ACC112 (cell line): ENCODE measurements around the gene CARS1.

Source experiments
- H2AFZ ChIP-seq: fragments of 200-600 bp; sonication (generic); one replicate; pipeline ENCODE4 v1.6.0; 2017; ENCODE audit warnings: antibody characterized with exemption, low read length; ENCODE audit not compliant: unreplicated experiment
- H3K27ac ChIP-seq: fragments of 200-600 bp; sonication (generic); 2 replicates; pipeline ENCODE4 v1.5.1; 2014; ENCODE audit warnings: low read depth, mild to moderate bottlenecking, antibody characterized with exemption, low read length, moderate library complexity
- H3K27me3 ChIP-seq: fragments of 200-600 bp; sonication (generic); 2 replicates; pipeline ENCODE4 v1.6.1; 2014; ENCODE audit warnings: mild to moderate bottlenecking, antibody characterized with exemption, low read length, moderate library complexity, mixed read lengths; ENCODE audit not compliant: insufficient read depth
- H3K36me3 ChIP-seq: fragments of 200-600 bp; sonication (generic); 2 replicates; pipeline ENCODE4 v1.6.1; 2016; ENCODE audit warnings: mild to moderate bottlenecking, antibody characterized with exemption, low read length, moderate library complexity, mixed read lengths; ENCODE audit not compliant: insufficient read depth
- H3K4me1 ChIP-seq: fragments of 200-600 bp; sonication (generic); one replicate; pipeline ENCODE4 v1.6.1; 2016; ENCODE audit warnings: low read length, mixed read lengths; ENCODE audit not compliant: insufficient read depth, unreplicated experiment, control insufficient read depth
- H3K4me3 ChIP-seq: fragments of 200-600 bp; sonication (generic); 2 replicates; pipeline ENCODE4 v1.5.1; 2014; ENCODE audit warnings: mild to moderate bottlenecking, low read depth, low read length
- H3K79me2 ChIP-seq: fragments of 200-600 bp; sonication (generic); one replicate; pipeline ENCODE4 v1.6.0; 2016; ENCODE audit warnings: low read length; ENCODE audit not compliant: control insufficient read depth, unreplicated experiment, insufficient read depth

Gene CARS1

GRCh38 chr11:2964782-2965181 is 92.4 kb downstream of the CARS1 start:
- H3K27me3 ChIP-seq = no peaks in the 10 kb centered on the region
- H3K4me1 ChIP-seq = no peaks in the 10 kb centered on the region
- H3K36me3 ChIP-seq = peaks cover 58% of the 10 kb centered on the region
- peaks cover 57% of the 10 kb centered on the region for H3K79me2 ChIP-seq
- no peak overlapping the region for H3K27ac ChIP-seq
- H3K4me3 ChIP-seq = no peak overlapping the region
- H2AFZ ChIP-seq = no peak overlapping the region

- Histone ChIP-seq H3K36me3 (peaks cover 61% of the 10 kb centered on the region; the same call in 1 of the 2 replicates), H3K27me3 (no peaks in the 10 kb centered on the region), H3K27ac (no peak overlapping the region), H2AFZ (no peak overlapping the region), H3K4me3 (no peak overlapping the region), H3K79me2 (peaks cover 63% of the 10 kb centered on the region), H3K4me1 (no peaks in the 10 kb centered on the region)
Measured at GRCh38 chr11:2963761-2964160, 93.5 kb downstream of the CARS1 start.

- no peaks in the 10 kb centered on the region for H3K27me3 ChIP-seq
- no peak overlapping the region for H3K27ac ChIP-seq
- peaks cover 64% of the 10 kb centered on the region for H3K79me2 ChIP-seq
- no peak overlapping the region for H3K4me3 ChIP-seq
- peaks cover 66% of the 10 kb centered on the region; the same call in 1 of the 2 replicates for H3K36me3 ChIP-seq
- no peaks in the 10 kb centered on the region for H3K4me1 ChIP-seq
- no peak overlapping the region for H2AFZ ChIP-seq
Measured at GRCh38 chr11:2963112-2963754, 94.0 kb downstream of the CARS1 start.

GRCh38 chr11:2961080-2961479 is 96.1 kb downstream of the CARS1 start:
- peaks cover 47% of the 10 kb centered on the region for H3K79me2 ChIP-seq
- no peak overlapping the region for H3K4me3 ChIP-seq
- H3K4me1 ChIP-seq = no peaks in the 10 kb centered on the region
- peaks cover 70% of the 10 kb centered on the region; the same call in 1 of the 2 replicates for H3K36me3 ChIP-seq
- H3K27me3 ChIP-seq = no peaks in the 10 kb centered on the region
- no peak overlapping the region for H3K27ac ChIP-seq
- H2AFZ ChIP-seq = no peak overlapping the region

GRCh38 chr11:2960139-2960538 is 97.1 kb downstream of the CARS1 start:
- Histone ChIP-seq H3K27me3 (no peaks in the 10 kb centered on the region), H3K4me3 (no peak overlapping the region), H3K4me1 (no peaks in the 10 kb centered on the region), H3K79me2 (peaks cover 43% of the 10 kb centered on the region), H3K27ac (no peak overlapping the region), H2AFZ (no peak overlapping the region), H3K36me3 (peaks cover 64% of the 10 kb centered on the region; the same call in 1 of the 2 replicates)

GRCh38 chr11:2958251-2958650 is 99.0 kb downstream of the CARS1 start:
- peaks cover 1% of the 10 kb centered on the region for H3K4me1 ChIP-seq
- H3K27ac ChIP-seq = no peak overlapping the region
- no peak overlapping the region for H2AFZ ChIP-seq
- H3K79me2 ChIP-seq = peaks cover 28% of the 10 kb centered on the region
- no peak overlapping the region for H3K4me3 ChIP-seq
- no peaks in the 10 kb centered on the region for H3K27me3 ChIP-seq
- H3K36me3 ChIP-seq = peaks cover 58% of the 10 kb centered on the region; the same call in 1 of the 2 replicates

GRCh38 chr11:2955906-2956476 is 101.2 kb downstream of the CARS1 start:
- Histone ChIP-seq H2AFZ (no peak overlapping the region), H3K4me1 (peaks cover 24% of the 10 kb centered on the region), H3K79me2 (peaks cover 15% of the 10 kb centered on the region), H3K36me3 (peaks cover 57% of the 10 kb centered on the region), H3K27ac (no peak overlapping the region), H3K4me3 (no peak overlapping the region), H3K27me3 (no peaks in the 10 kb centered on the region)

- Histone ChIP-seq H3K36me3 (peaks cover 55% of the 10 kb centered on the region), H3K4me3 (no peak overlapping the region), H3K27me3 (no peaks in the 10 kb centered on the region), H3K79me2 (peaks cover 15% of the 10 kb centered on the region), H3K27ac (peak overlapping the region; percentile 4; the same call in 1 of the 2 replicates), H3K4me1 (peaks cover 29% of the 10 kb centered on the region), H2AFZ (no peak overlapping the region)
Measured at GRCh38 chr11:2954263-2954662, 103.0 kb downstream of the CARS1 start.

GRCh38 chr11:2952290-2952689 is 104.9 kb downstream of the CARS1 start:
- H3K79me2 ChIP-seq = peaks cover 12% of the 10 kb centered on the region
- peak overlapping the region; percentile 87 for H3K27ac ChIP-seq
- H3K4me3 ChIP-seq = no peak overlapping the region
- no peak overlapping the region for H2AFZ ChIP-seq
- no peaks in the 10 kb centered on the region for H3K27me3 ChIP-seq
- H3K36me3 ChIP-seq = peaks cover 45% of the 10 kb centered on the region
- H3K4me1 ChIP-seq = peaks cover 30% of the 10 kb centered on the region

GRCh38 chr11:2951231-2952110 is 105.8 kb downstream of the CARS1 start:
- Histone ChIP-seq H3K36me3 (peaks cover 39% of the 10 kb centered on the region), H3K4me1 (peaks cover 36% of the 10 kb centered on the region), H3K79me2 (peaks cover 15% of the 10 kb centered on the region), H3K4me3 (peak overlapping the region; percentile 28; the same call in 1 of the 2 replicates), H2AFZ (no peak overlapping the region), H3K27me3 (no peaks in the 10 kb centered on the region), H3K27ac (peak overlapping the region; percentile 87)
